Right atrium auricular region (tissue), 2 donors: ENCODE measurements around the gene SERTM1. TPM values are rescaled to one million over a fixed set of nuclear protein-coding genes. Genes with fewer than 3 reads are reported as not detected.

Experiments
- DNase-seq: peaks from one replicate; pipeline ENCODE4 v3.0.0-alpha.2; 2019; ENCODE audit warnings: low spot score
- H3K27ac ChIP-seq, 2 donors: fragments of 200-600 bp; sonication (generic); 1 replicate in 1 of 2; 2 replicates in 1 of 2; pipeline ENCODE4 v1.5.1; 2016 to 2019
- H3K27me3 ChIP-seq, 2 donors: fragments of 200-600 bp; sonication (generic); one replicate each; pipeline versions ENCODE4 v1.5.1 to v1.6.0; 2017 to 2019
- H3K36me3 ChIP-seq: fragments of 200-600 bp; sonication (generic); one replicate; pipeline ENCODE4 v1.5.1; 2016
- H3K4me1 ChIP-seq, 2 donors: fragments of 200-600 bp; sonication (generic); one replicate each; pipeline versions ENCODE4 v1.5.1 to v1.6.0; 2017 to 2019
- H3K4me3 ChIP-seq, 2 donors: fragments of 200-600 bp; sonication (generic); 1 replicate in 1 of 2; 2 replicates in 1 of 2; pipeline ENCODE4 v1.5.1; 2017 to 2019; ENCODE audit warnings: mild to moderate bottlenecking in 1 of 2, moderate library complexity in 1 of 2
- H3K9me3 ChIP-seq, 2 donors: fragments of 200-600 bp; sonication (generic); one replicate each; pipeline ENCODE4 v1.5.1; 2019
- CTCF ChIP-seq, 2 donors: fragments of 200-600 bp; sonication (generic); IDR thresholded peaks; one replicate each; pipeline ENCODE4 v1.5.1; 2019; ENCODE audit warnings: antibody characterized with exemption in 2 of 2
- total RNA-seq, 2 donors: library from RNA; depleted of rRNA; stranded (reverse); fragments of >200 nt; gene quantifications; one replicate each; pipeline ENCODE4 v1.1.0, GENCODE V29; 2016

SERTM1 gene
- total RNA-seq, 2 donors from 2014 or later, result 0.30 to 0.98 TPM

- Histone ChIP-seq H3K9me3 (no peaks in the 10 kb centered on the region), H3K27ac (no peak overlapping the region), H3K4me3 (peak overlapping the region; percentile 14 to 42), H3K36me3 (no peaks in the 10 kb centered on the region), H3K4me1 (peaks cover 0 to 10% of the 10 kb centered on the region in 2 donors), H3K27me3 (no peaks in the 10 kb centered on the region)
- no peak for DNase-seq
- no peak for TF ChIP-seq CTCF (IDR thresholded peaks at IDR 0.05)
Measured at GRCh38 chr13:36674337-36675212, 755 bp downstream of the SERTM1 start.

GRCh38 chr13:36675213-36675536 is 1.4 kb downstream of the SERTM1 start:
- Histone ChIP-seq H3K9me3 (no peaks in the 10 kb centered on the region), H3K27me3 (no peaks in the 10 kb centered on the region), H3K36me3 (no peaks in the 10 kb centered on the region), H3K4me3 (no peak overlapping the region), H3K4me1 (peaks cover 0 to 10% of the 10 kb centered on the region in 2 donors), H3K27ac (no peak overlapping the region)
- TF ChIP-seq CTCF (IDR thresholded peaks at IDR 0.05), result no peak
- DNase-seq, result no peak

- H3K27ac ChIP-seq, result no peak overlapping the region
- H3K9me3 ChIP-seq, result no peaks in the 10 kb centered on the region
- no peaks in the 10 kb centered on the region for H3K27me3 ChIP-seq
- no peak for DNase-seq
- H3K4me3 ChIP-seq, result no peak overlapping the region
- TF ChIP-seq CTCF (IDR thresholded peaks at IDR 0.05), result no peak
- no peaks in the 10 kb centered on the region for H3K4me1 ChIP-seq
- H3K36me3 ChIP-seq, result no peaks in the 10 kb centered on the region
Measured at GRCh38 chr13:36680913-36681312, 7.1 kb downstream of the SERTM1 start.

GRCh38 chr13:36681894-36682624 is 8.2 kb downstream of the SERTM1 start:
- H3K4me3 ChIP-seq, result no peak overlapping the region
- no peak overlapping the region for H3K27ac ChIP-seq
- H3K27me3 ChIP-seq, result no peaks in the 10 kb centered on the region
- no peaks in the 10 kb centered on the region for H3K9me3 ChIP-seq
- H3K36me3 ChIP-seq, result no peaks in the 10 kb centered on the region
- no peak for DNase-seq
- TF ChIP-seq CTCF (IDR thresholded peaks at IDR 0.05), result no peak
- H3K4me1 ChIP-seq, result no peaks in the 10 kb centered on the region

GRCh38 chr13:36683701-36684100 is 9.9 kb downstream of the SERTM1 start:
- DNase-seq, result no peak
- no peaks in the 10 kb centered on the region for H3K36me3 ChIP-seq
- no peak overlapping the region for H3K27ac ChIP-seq
- no peaks in the 10 kb centered on the region for H3K4me1 ChIP-seq
- no peaks in the 10 kb centered on the region for H3K9me3 ChIP-seq
- H3K4me3 ChIP-seq, result no peak overlapping the region
- no peak for TF ChIP-seq CTCF (IDR thresholded peaks at IDR 0.05)
- H3K27me3 ChIP-seq, result no peaks in the 10 kb centered on the region
